Heart right ventricle (tissue), 16 donors: ENCODE data around the gene PPP1R3F. TPM values are rescaled to one million over a fixed set of nuclear protein-coding genes. Genes with fewer than 3 reads are reported as not detected.
"Not testable (repeated sequence)": the region's sequence is repeated elsewhere in the genome, so short reads cannot be mapped to it uniquely, and the experiment has no call there.

Source experiments
- ATAC-seq, 8 donors: fragments of 200-7000 bp; cut with Tn5 transposase; one replicate each; pipeline ENCODE4 v1.9.1; 2020; ENCODE audit warnings: mild to moderate bottlenecking in 8 of 8, moderate library complexity in 8 of 8, moderate number of reproducible peaks in 1 of 8
- DNase-seq, 2 donors: peaks; one replicate each; pipeline ENCODE4 v3.0.0-alpha.2; 2020
- H3K27ac ChIP-seq, 10 donors: fragments of 200-600 bp; sonication (generic) in 2 of 10; one replicate each; pipeline versions ENCODE4 v1.5.0 to v1.8.0; 2020 to 2022; ENCODE audit warnings: mild to moderate bottlenecking in 3 of 10
- H3K27me3 ChIP-seq, 7 donors: fragments of 200-600 bp; one replicate each; pipeline ENCODE4 v1.8.0; 2021 to 2022; ENCODE audit warnings: mild to moderate bottlenecking in 2 of 7
- H3K36me3 ChIP-seq, 9 donors: fragments of 200-600 bp; sonication (generic) in 1 of 9; one replicate each; pipeline versions ENCODE4 v1.5.0 to v1.8.0; 2020 to 2022; ENCODE audit warnings: mild to moderate bottlenecking in 2 of 9
- H3K4me1 ChIP-seq, 9 donors: fragments of 200-600 bp; sonication (generic) in 1 of 9; one replicate each; pipeline versions ENCODE4 v1.5.0 to v1.8.0; 2020 to 2022; ENCODE audit warnings: mild to moderate bottlenecking in 4 of 9
- H3K4me3 ChIP-seq, 10 donors: fragments of 200-600 bp; sonication (generic) in 2 of 10; one replicate each; pipeline versions ENCODE4 v1.5.0 to v1.8.0; 2020 to 2022; ENCODE audit warnings: mild to moderate bottlenecking in 7 of 10, moderate library complexity in 2 of 10
- H3K9me3 ChIP-seq, 11 donors: fragments of 200-600 bp in 10 of 11; sonication (generic) in 2 of 11; one replicate each; pipeline versions ENCODE4 v1.5.0 to v1.8.0; 2013 to 2022; ENCODE audit warnings: mild to moderate bottlenecking in 2 of 11, control low read depth in 1 of 11, moderate library complexity in 1 of 11
- WGBS, 2 donors: extraction: QIAGEN DNeasy Blood & Tissue Kit; methylation state at CpG; one replicate each; pipeline ENCODE4 v1.1.7; 2013; ENCODE audit warnings: inconsistent platforms in 1 of 2; 5-methylcytosine and 5-hydroxymethylcytosine counted together
- intact Hi-C, 10 donors: fragments of 100-400 bp; cut with DNase I; formaldehyde crosslinking; loops; one replicate each; pipeline versions ENCODE4 v1.11.1 to v1.14.2; 2022
- polyA plus RNA-seq, 2 donors: library from polyadenylated mRNA; stranded (reverse); fragments of 200-250 nt; gene quantifications; one replicate each; pipeline ENCODE4 v1.2.3, GENCODE V29; 2013
- total RNA-seq, 10 donors: library from RNA; stranded (reverse); fragmentation: NEBNext Ultra II Directional in 3 of 10; extraction: Animal tissue kit (Norgen Biotek cat#: 25700) in 3 of 10; gene quantifications; one replicate each; pipeline versions ENCODE4 v1.2.1 to v1.2.4, GENCODE V29; 2021 to 2023
- TF ChIP-seq, protein P1 (sequence below), 9 donors: fragments of 200-600 bp; sonication (generic) in 2 of 9; IDR thresholded peaks; one replicate each; pipeline versions ENCODE4 v1.5.0 to v1.8.0; 2021 to 2022; ENCODE audit warnings: antibody characterized with exemption in 9 of 9, mild to moderate bottlenecking in 5 of 9, moderate library complexity in 1 of 9
- donor health status: Arrhythmogenic right ventricular cardiomyopathy.
- donor health status: ischemic (EF 13 %, LVEDD 7.1; RV severe dilation, severe dysfunction).
- donor health status: healthy with polysubstance abuse.
- donor health status: DM: no; HTN: yes; CAD: no.
- donor health status: DM: no; HTN: no; CAD: no.
- donor health status: ischemic (EF 25% LVEDD 6.9; RV normal size, moderate dysfunction).
- donor health status: ischemic (EF 25% LVEDD 5.7; RV mildly dilated, moderate dysfunction).
- donor health status: healthy.
- donor health status: DM: yes; HTN: yes; CAD: no.
- donor health status: Ischemic cardiomyopathy.
- donor health status: ischemic (EF 35%, LVEDD 5.7; RV mildly dilated, moderate dysfunction).
- donor health status: nonischemic (EF 11% LVEDD 7.7; RV severe dilation, severe dysfunction).
- donor health status: DM: yes; HTN: yes; CAD: no.
- donor health status: PGD.
- donor health status: ischemic (EF 29% LVEDD 5.4; RV normal size, mild dysfunction).
- donor health status: nonischemic (EF 23%, LVEDD 6.1; RV moderate dilation, normal function).

Gene PPP1R3F
- total and polyA plus RNA-seq, 12 donors, result 10.8 to 26.0 (median 19.8) TPM

DNA sequence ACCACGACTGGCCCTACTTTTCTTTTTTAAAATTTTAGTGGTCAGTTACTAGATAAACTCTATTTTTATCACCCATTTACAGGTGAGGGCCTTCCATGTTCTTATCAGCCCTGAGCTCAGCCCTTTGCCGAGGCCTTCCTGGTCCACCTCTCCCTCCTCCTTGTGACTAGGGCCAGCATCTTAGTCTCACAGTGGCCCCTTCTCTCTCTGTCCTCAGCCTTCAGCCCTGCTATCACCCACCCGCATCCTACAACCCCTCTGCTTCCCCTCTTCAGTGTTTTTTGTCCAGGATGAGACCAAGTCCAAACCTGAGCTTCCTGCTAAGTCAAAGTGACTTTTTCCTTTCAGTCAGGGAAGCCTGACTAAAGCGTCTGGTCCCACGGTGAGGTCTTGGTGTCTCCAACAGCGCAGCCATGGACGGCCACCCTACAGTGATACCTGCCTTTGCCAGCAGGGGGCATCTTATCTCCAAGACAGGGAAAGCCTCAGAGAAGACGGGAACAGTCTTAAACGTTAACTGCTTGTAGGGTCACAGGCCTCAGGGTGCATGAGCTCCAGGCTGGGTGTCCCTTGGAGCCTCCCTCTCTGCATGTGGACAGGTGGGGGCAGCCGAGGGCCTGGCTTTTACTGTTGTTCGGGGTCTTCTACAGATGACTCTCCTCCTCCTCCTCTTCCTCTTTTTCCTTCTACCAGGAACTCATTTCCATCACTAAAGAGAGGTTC, 22.2 kb downstream of the PPP1R3F start:
- Histone ChIP-seq H3K4me3 (no peak overlapping the region), H3K27ac (no peak overlapping the region), H3K9me3 (no peaks in the 10 kb centered on the region), H3K4me1 (peaks cover 0 to 5% (median 0%) of the 10 kb centered on the region in 9 donors), H3K27me3 (peaks cover 0 to 10% (median 0%) of the 10 kb centered on the region in 7 donors), H3K36me3 (no peaks in the 10 kb centered on the region)
- ATAC-seq (peak; percentile 41 to 76 (median 65)), DNase-seq (peak; percentile 33 to 48)
- intact Hi-C loops, result loop anchor here in 2 of 10 donors (2.0 to 10.0 kb wide), 2 partner anchors 463 kb away; no protein-coding TSS in a partner anchor
- TF ChIP-seq, protein P1, sequence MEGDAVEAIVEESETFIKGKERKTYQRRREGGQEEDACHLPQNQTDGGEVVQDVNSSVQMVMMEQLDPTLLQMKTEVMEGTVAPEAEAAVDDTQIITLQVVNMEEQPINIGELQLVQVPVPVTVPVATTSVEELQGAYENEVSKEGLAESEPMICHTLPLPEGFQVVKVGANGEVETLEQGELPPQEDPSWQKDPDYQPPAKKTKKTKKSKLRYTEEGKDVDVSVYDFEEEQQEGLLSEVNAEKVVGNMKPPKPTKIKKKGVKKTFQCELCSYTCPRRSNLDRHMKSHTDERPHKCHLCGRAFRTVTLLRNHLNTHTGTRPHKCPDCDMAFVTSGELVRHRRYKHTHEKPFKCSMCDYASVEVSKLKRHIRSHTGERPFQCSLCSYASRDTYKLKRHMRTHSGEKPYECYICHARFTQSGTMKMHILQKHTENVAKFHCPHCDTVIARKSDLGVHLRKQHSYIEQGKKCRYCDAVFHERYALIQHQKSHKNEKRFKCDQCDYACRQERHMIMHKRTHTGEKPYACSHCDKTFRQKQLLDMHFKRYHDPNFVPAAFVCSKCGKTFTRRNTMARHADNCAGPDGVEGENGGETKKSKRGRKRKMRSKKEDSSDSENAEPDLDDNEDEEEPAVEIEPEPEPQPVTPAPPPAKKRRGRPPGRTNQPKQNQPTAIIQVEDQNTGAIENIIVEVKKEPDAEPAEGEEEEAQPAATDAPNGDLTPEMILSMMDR (IDR thresholded peaks at IDR 0.05), result peak; percentile 22 to 69 (median 58)
- WGBS, 2 donors, result 16 to 20% methylated on average over 11 of the region's 11 CpGs

DNA sequence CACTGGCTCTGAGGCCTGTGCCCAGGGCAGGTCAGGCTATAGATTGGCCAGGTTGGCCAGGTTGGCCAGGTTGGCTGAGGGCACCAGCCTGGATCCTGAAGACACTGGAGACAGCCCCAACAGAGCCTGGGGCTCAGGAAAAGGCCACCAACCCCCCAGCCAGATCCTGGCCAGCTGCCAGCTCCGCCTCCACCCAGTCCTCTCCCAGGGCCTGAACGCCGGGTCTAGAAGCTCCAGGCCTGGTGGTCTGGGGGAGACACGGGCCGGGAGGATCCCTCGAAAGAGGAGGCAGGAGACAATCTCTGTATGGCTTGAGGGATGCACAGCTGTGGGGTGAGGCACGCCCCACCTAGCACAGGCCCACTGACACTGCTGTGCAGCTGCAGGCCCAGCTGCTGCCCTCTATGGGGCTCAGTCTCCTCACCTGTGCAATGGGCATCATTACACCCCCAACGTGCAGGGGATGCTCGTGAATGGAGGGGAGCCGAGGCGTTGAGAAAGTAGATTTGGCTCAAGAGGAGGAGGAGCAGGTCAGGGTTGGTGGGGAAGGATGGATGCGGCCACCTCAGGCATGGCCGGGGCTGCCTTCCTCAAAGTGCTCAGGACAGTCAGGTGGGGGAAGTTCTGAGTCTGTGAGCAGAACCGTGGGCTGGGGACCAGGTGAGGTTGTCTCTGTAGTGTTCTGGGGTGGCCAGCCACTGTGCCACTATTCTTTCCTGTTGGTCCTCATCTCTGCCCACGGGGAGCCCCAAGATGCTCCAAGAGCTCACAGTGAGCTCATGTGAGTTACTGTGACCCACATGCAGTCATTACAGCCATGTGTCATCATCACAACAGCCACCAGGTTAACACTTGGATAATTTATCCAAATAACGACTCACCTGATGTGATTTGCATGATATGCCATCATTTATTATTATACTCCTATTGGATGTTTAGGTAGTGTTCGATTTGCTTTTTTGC, 23.1 kb downstream of the PPP1R3F start:
- intact Hi-C loops, result loop anchor here in 2 of 10 donors (2.0 to 10.0 kb wide), 2 partner anchors 462 kb away; no protein-coding TSS in a partner anchor
- WGBS, 2 donors, result 77 to 81% methylated on average over 17 of the region's 17 CpGs
- H3K36me3 ChIP-seq, result no peaks in the 10 kb centered on the region
- peak in 2 of 8 donors; percentile 17 to 34 for ATAC-seq
- peaks cover 0 to 5% (median 0%) of the 10 kb centered on the region in 9 donors for H3K4me1 ChIP-seq
- no peaks in the 10 kb centered on the region for H3K9me3 ChIP-seq
- H3K27ac ChIP-seq, result no peak overlapping the region
- peaks cover 0 to 8% (median 0%) of the 10 kb centered on the region in 7 donors for H3K27me3 ChIP-seq
- no peak overlapping the region for H3K4me3 ChIP-seq
- TF ChIP-seq, protein P1 (IDR thresholded peaks at IDR 0.05), result no peak
- no peak for DNase-seq

DNA sequence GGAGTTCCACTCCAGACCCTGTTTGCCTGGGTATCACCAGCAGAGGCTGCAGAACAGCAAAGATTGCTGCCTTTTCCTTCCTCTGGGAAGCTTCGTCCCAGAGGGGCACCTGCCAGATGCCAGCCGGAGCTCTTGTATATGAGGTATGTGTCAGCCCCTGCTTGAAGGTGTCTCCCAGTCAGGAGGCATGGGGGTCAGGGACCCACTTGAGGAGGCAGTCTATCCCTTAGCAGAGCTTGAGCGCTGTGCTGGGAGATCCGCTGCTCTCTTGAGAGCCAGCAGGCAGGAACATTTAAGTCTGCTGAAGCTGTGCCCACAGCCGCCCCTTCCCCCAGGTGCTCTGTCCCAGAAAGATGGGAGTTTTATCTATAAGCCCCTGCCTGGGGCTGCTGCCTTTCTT, 29.7 kb downstream of the PPP1R3F start:
- not testable (repeated sequence) for H3K4me3 ChIP-seq, ATAC-seq, H3K27ac ChIP-seq, DNase-seq, H3K9me3 ChIP-seq, H3K36me3 ChIP-seq, H3K4me1 ChIP-seq
- intact Hi-C loops, result loop anchor here in 1 of 10 donors (10.0 kb wide), 1 partner anchor 456 kb away; no protein-coding TSS in a partner anchor
- 86 to 94% methylated on average over 5 of the region's 5 CpGs for whole genome bisulfite sequencing, 2 donors
- H3K27me3 ChIP-seq, result peaks cover 0 to 35% (median 0%) of the 10 kb centered on the region in 7 donors

DNA sequence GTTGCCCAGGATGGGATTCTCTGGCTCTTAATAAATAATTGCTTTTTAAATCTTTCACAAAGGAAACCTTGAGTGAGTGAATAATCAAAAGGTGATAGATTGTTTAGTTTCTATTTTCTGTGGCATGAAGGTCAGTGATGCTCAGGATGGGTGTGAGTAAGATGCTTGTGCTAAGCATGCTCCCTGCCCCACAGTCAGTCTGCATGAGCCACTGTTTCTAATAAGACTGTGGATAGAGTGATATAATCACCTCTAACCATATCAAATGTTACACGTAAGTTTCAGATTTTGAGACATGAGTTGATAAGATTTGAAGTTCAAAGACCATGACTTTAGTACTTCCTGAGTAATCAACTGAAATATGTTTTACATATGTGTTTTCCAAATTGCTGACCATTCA, 31.1 kb downstream of the PPP1R3F start:
- H3K27me3 ChIP-seq, result peaks cover 0 to 35% (median 0%) of the 10 kb centered on the region in 7 donors
- 78 to 91% methylated on average over 1 of the region's 1 CpG for WGBS, 2 donors
- H3K4me1 ChIP-seq, result no peaks in the 10 kb centered on the region
- DNase-seq, result no peak
- H3K27ac ChIP-seq, result no peak overlapping the region
- no peak overlapping the region for H3K4me3 ChIP-seq
- ATAC-seq, result no peak
- intact Hi-C loops, result no loop called here
- H3K36me3 ChIP-seq, result no peaks in the 10 kb centered on the region
- TF ChIP-seq, protein P1 (IDR thresholded peaks at IDR 0.05), result no peak
- no peaks in the 10 kb centered on the region for H3K9me3 ChIP-seq
